Eye (tissue), 1 donor: Measurements from ENCODE around the gene HIPK2.

ENCODE experiments used
- DNase-seq: peaks from one replicate; pipeline ENCODE4 v3.0.0-alpha.2; 2015

The HIPK2 gene

DNA sequence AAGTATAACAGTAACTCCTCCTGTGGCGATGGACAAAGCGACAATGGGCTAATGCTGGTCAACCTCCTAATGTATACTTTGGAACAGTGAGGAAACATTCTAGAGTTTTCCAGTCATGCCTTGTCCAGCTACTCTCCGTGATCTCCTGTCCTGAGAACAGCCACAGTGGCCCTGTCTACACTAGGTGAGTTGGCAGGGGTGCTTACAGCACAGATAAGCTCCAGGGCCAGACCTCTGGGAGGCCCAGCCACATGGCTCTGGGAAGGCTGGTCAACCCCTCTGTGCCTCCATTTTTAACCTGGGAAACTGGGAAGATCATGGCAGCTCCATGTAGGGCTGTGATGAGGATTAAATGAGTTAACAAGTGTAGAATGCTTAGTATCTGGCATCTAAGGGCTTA, 197.4 kb downstream of the HIPK2 start:
- DNase-seq = no peak

DNA sequence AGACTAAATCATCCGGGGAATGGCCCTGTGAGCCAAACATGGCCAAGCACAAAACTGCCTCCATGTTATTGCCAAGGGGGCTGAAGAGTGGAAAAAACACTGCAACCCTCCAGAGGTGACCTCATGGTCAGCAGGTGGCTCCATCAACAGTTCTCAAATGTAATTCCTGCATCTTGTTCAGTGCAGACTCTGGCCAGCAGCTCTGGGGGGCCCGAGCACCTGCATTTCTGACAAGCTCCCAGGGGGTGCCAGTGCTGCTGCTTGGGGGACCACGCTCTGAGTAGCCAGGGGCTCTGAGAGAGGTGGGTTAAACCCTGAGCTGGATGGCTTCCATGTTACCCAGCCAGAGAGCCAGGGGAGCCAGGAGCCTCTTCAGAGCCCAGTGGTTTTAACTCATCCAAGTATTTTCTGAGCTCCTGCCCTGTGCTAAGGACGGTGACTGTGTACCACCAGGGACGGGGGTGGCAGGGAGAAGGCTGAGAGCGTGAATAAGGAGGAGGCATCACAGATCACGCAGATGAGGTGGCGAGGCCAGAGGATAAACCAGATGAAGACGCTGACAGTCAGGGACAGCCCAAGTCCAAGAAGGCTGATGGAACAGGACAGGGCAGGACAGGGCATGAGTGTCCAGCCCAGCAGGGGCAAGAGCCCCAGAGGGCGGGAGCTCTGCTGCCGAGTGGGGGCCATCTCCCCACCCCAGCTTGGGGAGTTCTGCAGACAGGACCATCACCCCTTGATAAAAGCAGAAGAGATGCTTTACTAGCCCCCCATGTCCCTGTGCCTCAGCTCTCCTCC, 201.4 kb downstream of the HIPK2 start:
- DNase-seq = no peak

DNA sequence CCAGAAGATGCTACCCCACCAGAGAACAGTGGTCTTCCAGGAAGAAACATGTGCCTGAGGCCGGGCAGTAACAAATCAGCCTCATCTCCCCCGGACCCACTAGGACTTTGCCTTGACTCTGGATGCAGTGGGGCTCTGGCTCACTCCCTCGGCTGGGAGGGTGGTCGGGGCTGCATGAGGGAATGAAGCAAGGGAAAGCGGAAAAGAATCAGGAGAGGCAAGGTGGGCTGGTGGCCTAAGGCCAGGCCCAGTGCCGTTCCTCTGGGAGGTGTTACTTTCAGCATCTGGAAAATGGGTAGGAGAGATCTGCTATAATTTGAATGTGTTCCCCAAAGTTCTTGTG, 202.5 kb downstream of the HIPK2 start:
- DNase-seq = no peak

DNA sequence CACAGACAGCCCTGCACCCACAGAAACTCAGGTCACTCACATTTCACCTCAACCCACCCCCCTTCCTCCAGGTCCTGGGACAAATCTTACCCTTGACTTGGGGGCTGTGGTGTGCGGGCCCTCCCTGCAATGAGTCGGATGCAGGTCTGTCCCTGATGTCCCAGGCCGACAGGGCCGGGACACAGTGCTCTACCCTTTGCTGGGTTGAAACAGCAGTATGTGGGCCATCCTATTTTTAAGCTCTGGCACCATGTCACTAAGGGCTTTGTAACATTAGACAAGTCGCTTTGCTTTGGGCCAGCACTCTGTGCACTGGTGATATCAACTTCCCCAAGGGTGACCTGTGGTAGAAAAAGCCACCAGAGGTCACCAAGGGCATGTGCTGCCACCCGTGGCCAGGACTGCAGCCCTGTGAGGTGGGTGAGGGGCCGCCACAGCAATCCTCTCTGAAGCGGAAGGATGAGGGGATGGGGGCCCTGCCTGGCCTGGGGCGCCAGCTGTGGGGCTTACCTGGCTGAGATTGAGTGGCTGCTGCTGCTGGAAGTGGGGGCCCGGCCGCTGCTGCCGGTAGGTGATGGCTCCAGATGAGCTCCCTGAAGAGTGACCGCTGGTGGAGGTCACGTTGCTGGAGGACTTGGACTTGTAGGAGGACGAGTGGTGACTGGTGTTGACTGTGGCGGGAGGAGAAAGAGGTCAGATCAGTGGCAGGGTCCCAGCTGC, 203.0 kb downstream of the HIPK2 start:
- DNase-seq = no peak

DNA sequence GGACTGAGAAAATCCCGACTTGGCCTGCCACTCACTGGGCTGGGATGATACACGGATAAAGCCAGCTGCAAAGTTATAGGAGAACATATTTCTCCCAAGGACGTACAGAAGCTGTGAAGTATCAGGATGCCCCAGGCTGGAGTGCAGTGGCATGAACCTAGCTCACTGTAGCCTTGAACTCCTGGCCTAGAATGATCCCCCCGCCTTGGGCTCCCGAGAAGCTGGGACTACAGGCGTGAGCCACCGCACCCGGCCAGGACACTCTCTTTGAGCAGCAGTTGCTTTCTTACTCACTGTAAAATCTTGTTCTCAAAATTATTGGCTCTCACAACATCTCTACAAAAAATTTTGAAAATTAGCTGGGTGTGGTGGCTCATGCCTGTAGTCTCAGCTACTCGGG, 203.9 kb downstream of the HIPK2 start:
- DNase-seq = no peak

DNA sequence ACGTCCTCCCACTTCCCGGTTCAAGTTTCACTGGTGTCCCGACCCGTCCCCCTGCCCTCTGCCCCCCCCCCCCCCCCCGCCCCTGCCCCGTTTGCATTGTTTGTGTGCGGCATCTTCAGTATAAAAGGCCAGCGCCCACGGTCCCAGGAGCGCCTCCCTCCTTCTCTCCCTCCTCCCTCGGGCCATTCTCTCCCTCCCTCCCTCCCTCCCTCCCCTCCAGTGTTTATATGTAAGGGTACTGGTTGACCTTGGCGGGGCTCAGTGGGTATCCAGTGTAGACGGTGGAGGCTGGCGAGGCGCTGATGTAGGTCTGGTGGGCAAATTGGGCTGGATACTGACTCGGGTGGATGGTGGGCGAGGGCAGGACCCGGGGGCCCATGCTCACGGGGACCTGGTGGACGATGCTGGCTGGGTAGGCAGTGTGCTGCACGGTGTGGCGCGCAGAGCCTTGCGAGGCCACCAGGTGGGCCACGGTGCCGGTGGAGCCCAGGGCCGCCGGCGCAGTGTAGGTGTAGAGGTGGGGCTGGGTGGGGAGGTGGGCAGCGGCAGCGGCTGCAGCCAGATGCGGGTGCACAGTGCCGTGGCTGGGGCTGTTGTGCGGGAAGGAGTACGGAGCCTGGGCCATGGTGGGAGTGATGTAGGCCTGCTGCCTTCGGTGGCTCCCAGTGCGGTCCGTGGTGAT, 205.0 kb downstream of the HIPK2 start:
- no peak for DNase-seq

DNA sequence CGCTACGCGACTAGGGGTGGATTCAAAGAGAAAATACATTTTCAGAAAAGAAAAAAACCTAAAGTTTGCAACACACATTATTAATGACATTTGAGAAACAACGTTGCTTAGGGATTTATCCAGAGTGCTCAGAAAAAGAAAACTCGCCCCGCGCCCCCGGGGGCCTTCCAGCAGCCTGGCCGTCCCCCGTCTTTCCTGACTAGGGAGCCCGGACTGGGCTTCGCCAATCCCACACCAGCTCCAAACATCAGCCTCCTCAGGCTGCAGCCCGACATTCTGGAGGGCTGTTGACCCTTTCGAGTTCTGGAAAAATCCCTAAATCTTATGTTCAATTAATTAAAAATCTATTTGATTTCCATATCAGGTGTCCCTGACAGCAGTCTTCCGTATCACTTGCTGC, 205.7 kb downstream of the HIPK2 start:
- no peak for DNase-seq

DNA sequence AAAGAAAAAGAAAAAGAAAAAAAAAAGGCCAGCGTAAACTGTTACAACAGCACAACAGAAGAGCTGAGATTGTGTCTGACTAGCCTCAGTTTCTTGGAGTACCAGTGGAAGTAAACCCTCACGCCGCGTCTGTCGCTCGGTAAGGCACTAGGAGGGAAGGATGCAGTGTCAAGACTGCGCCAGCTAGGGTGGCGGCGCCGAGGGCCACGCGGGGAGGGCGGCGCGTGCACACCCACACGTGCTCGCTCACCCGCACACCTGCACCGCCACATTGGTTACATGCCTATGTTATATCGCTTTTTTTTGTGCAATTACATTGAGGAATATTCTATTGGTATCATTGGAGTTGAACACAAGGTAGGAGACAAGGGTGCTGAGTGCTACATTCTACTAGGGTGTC, 206.1 kb downstream of the HIPK2 start:
- no peak for DNase-seq

DNA sequence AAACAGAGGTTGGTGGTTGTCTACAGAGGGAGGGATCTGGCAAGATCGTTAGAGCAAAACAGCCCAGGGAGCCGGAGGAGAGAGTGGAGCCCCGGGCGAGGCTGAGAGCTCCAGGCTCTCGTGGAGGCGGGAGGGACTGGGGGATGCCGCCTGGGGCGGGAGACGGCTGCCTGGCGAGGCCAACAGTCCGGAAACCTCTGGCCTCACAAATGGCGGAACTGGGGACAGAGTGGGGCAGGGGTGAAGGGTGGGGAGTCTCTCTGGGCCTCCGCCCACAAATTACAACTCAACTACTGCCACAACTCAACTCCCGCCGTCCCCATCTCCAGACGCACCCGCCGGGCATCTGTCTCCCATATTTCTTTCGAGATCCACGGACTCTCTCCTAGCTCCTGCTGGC, 206.6 kb downstream of the HIPK2 start:
- DNase-seq = no peak

DNA sequence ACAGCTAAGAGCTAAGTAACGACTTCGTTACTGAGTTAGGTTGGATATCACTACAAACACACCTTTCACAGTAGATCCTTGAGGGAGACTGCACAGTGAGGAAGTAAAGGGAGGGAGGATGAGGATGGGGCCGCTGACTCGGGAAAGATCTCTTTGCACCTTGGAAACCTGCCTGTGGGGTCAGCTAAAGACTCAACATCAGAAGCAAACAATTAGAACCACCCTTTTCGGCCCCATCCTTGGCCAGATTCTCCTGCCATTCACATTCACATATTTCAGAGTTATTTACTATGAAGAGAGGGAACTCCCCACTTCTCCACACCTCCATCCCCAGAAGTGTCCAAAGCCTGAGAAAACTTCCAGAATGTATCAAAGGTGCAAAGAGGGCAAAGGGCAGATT, 207.2 kb downstream of the HIPK2 start:
- DNase-seq = no peak

DNA sequence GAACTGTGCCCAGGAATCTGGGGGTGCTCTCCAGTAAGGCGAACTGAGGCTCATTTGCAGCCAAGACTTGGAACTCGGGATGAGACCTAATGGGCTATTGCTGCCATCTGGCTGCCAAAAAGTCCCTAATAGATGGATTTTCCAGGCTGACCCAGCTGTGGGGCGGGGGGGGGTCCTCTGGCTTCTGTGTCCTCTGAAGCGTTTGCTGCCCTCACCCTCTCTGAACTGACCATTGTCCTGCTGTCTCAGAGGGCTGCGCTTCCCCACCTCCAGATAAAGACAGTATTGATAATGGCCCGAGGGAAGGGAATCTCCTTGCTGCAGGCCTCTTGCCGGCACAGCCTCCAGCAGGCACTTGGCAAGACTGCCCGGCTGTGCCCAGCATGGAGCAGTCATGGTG, 207.7 kb downstream of the HIPK2 start:
- DNase-seq = peak; percentile 46

DNA sequence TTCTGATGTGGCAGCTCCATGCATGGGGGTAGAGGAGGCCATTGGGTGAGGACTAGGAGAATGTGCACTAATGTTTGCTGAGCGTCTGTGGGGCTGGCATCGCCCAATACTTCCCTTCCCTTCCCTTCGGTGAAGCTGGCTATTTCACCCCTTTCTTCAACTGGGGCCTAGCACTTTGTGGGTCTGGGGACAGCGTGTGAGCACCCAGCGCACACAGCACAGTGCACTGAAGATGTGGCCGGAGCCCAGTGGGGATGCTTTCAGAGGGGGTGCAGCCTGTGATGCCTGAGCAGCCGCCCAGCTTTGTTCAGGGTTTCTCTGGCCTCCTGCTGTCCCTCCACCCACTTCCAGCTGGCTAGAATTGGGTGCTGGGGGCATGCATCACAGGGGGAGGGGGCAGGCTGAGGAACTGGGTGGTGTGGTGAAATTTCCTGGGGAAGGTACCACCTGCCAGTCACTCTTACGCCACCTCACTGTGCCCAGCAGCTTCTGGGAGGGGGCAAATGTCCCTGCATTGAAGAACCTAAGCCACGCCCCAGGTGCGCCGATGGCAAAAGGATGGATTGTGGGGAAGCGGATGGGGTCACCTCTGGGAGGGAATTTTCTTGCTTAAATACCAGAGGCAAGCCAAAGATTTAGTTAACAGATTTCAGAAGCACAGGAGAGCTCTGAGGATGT, 208.8 kb downstream of the HIPK2 start:
- DNase-seq = no peak

DNA sequence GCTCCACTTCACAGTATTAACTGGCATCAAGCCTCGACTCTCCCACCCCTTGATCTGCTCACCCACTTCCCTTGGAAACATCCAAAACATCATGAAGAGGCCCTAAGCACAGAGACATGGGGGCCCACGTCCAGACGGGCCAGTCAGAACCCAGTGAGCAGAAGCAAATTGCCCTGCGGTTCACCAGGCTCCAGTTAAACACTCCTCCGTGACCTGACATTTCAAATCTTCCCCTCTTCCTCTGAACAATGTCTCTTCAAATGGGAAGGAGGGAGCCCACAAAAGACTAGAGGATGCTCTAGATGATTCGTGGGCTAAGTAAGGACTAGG, 209.5 kb downstream of the HIPK2 start:
- DNase-seq = no peak

DNA sequence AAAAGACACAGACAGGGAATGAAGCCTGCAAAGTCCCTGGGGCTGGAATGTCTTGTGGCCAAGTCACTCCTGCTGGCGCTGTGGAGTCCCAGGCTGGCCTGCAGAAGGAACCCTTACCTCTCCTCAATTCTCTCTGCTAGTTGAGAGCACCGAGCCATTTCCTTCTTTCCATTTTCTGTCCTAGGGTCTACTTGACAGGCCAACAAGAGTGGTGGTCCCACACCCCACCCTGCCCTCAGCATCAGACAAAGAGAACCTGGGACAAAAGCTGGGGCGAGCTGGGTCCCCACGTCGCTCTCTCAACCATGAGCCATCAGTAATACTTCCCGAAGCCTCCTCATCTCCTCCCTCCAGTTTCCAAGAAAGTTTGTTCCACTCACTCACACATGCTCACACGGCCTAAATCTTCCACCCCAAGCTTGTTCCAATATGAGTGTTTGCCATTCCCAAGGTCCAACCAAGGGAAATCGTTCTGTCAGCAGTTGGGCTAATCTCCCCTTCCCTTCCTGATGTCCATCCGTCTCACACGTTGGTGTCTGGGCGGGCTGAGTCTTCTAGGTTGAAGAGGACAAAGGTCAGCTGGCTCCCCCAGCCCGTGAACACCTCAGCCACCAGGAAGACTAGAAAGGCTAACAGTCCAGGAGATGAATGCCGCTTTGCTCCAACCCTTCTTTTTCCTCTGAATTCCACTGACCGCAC, 210.0 kb downstream of the HIPK2 start:
- DNase-seq = no peak

DNA sequence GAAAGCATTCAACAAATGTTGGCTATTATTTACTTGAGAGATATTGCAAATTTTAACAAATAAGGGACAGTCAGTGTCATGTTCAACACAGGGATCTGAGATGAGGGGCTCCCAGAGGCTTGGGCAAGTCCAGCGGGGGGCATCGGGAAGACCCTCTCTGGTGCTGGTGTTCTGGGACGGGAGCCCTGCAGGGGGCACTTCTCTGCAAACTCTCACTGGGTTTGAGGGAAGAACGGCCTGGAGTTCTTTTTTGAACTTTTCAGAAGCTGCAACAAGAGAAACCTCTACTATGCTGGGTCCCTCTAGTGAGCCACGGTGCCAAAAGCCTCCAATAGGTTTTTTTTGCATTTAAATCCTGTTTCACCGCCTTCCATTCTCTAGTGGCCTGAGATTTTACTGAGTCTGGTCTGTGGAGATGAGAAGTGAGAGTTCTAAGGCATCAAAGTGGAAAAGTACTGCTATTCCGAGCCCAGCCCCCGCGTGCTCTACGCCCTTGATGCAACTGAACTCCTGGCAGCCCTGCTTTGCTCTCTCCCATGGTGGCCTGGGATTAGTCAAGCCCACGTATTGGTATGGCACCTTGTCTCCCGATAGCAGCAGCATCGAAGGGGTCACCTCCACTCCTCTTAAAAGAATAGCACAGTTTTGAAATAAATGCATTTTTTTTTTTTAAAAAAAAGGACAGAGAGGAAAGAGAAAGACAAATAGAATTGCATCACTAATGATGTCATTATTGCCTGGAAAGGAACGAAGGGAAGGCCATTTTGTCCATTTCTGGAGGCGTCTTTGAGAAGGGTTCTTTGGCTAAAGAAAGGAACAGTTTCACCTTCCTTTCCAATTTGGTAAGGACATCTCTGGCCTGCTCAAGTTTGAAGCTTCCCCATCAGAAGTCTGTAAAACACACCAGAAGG, 210.8 kb downstream of the HIPK2 start:
- no peak for DNase-seq

DNA sequence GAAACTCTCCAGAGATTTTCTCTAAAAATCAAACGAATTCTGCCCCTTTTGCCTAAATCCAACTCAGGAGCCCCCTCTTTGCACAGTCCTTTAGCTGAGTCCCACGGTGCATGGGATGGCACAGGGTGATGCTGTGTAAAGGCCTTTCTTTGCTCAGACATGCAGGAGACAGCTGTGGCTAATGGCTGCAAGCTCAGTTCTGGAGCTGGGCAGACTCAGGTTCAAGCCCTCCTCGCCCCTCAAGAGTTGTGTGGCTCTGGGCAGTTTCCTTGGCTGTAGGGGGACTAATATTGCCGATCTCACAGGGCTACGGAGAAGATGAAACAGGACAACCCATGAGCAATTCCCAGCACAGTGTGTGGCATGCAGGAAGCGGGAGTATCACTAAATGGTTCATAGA, 211.7 kb downstream of the HIPK2 start:
- DNase-seq = no peak

DNA sequence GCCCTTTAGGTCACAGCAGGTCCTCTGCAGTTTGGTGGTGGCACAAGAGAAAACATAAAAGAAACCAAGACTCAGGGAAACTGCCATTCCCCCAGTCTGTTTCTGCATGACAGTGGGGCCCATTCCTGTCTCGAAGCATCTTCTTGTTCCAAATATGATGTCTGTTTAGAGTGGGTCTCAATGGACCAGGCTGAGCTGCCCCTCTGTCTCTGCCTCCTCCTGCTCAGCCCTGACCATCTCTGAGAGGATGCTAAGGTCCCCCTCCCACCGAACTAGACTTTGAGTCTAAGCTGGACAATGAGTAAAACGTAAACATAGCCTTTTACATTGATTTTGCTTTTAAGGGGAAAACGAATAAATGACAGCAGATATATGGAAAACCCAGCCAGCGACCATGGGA, 213.9 kb downstream of the HIPK2 start:
- no peak for DNase-seq

DNA sequence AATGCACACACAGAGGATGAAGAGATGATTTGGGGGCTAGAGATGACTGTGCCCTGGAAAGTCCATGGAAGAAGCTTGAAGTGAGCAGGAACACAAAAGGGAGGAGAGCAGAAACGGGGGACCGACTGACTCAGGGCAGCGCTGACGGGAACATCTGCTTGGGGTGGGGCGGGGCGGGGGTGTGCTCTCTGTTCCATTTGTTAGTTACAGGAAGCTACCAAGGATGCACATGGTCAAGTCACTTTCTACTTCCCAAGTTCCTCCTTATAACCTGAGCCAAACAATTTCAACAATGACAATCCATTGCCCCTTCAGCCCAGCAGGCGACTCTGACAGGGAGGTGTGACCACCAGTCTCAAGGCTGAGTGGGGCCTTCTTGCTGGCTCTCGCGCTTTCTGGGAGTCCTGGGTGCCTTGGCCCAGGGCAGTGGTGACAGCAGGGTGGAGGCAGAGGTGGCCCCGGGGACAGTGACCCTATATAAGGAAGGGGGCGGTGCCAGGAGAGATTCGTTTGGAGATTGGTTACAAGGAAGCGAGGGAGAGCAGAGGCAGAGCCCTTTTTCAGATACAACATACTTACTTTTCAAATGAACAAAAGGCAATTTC, 214.7 kb downstream of the HIPK2 start:
- no peak for DNase-seq

DNA sequence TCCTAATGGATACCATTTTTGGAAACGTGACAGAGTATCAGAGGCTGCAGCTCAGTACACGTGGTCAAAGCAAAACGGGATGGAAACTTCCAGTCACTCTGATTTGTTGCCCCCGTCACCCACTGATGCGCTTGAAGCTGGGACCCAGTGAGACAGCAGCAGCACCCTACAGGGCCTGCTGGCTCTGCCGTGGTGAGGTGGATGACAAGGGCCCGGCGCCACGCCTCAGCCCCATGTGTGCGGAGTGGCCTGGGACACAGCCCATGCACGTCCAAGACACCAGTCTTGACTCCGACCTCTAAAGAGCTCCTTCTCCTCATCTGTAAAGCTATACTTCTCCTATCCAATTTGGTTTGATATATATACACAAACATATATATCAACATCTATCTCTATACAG, 215.3 kb downstream of the HIPK2 start:
- no peak for DNase-seq

DNA sequence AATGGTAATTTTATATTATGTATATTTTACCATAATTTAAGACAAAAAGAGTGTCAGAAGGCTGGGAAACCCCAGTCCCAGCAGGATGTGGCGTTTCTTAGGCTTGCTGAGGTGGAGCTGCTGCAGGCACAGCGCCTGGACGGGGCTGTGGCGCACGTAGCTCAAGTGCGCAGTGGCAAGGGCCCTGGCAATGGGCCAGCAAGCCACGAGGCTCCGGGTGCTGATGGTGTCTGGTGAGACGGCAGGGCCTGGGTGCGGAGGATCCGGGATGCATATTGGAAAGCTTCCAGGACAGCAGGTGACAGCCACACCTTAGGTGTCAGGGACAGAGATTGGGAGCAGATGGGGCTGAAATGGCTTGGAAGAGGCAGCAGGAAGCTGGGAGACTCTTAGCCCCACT, 217.1 kb downstream of the HIPK2 start:
- DNase-seq = no peak

DNA sequence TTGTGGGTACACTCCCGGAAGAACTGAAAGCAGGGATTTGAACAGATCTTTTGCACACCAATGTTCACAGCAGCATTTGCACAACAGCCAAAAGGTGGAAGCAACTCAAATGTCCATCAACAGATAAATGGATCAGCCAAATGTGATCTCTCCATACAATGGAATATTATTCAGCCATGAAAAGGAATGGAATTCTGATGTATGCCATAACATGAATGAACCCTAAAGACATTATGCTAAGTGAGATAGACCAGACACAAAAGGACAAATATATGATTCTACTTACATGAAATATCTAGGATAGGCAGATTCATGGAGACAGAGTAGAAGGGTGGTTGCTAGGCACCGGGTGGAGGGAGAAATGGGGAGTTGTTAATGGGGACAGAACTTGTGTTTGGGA, 217.6 kb downstream of the HIPK2 start:
- DNase-seq = no peak
